GM12801 (cell line): Measurements from ENCODE around the gene TEX14.

ENCODE experiments used
- TF ChIP-seq, protein P1 (sequence below): IDR thresholded peaks from one replicate; pipeline ENCODE4 v1.5.1; 2011; ENCODE audit warnings: control low read depth; ENCODE audit not compliant: insufficient read length; ENCODE audit errors: extremely low read depth

TEX14 gene

GRCh38 chr17:58637011-58637570, 54.8 kb downstream of the TEX14 start:
- TF ChIP-seq, protein P1, sequence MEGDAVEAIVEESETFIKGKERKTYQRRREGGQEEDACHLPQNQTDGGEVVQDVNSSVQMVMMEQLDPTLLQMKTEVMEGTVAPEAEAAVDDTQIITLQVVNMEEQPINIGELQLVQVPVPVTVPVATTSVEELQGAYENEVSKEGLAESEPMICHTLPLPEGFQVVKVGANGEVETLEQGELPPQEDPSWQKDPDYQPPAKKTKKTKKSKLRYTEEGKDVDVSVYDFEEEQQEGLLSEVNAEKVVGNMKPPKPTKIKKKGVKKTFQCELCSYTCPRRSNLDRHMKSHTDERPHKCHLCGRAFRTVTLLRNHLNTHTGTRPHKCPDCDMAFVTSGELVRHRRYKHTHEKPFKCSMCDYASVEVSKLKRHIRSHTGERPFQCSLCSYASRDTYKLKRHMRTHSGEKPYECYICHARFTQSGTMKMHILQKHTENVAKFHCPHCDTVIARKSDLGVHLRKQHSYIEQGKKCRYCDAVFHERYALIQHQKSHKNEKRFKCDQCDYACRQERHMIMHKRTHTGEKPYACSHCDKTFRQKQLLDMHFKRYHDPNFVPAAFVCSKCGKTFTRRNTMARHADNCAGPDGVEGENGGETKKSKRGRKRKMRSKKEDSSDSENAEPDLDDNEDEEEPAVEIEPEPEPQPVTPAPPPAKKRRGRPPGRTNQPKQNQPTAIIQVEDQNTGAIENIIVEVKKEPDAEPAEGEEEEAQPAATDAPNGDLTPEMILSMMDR, result no peak

DNA sequence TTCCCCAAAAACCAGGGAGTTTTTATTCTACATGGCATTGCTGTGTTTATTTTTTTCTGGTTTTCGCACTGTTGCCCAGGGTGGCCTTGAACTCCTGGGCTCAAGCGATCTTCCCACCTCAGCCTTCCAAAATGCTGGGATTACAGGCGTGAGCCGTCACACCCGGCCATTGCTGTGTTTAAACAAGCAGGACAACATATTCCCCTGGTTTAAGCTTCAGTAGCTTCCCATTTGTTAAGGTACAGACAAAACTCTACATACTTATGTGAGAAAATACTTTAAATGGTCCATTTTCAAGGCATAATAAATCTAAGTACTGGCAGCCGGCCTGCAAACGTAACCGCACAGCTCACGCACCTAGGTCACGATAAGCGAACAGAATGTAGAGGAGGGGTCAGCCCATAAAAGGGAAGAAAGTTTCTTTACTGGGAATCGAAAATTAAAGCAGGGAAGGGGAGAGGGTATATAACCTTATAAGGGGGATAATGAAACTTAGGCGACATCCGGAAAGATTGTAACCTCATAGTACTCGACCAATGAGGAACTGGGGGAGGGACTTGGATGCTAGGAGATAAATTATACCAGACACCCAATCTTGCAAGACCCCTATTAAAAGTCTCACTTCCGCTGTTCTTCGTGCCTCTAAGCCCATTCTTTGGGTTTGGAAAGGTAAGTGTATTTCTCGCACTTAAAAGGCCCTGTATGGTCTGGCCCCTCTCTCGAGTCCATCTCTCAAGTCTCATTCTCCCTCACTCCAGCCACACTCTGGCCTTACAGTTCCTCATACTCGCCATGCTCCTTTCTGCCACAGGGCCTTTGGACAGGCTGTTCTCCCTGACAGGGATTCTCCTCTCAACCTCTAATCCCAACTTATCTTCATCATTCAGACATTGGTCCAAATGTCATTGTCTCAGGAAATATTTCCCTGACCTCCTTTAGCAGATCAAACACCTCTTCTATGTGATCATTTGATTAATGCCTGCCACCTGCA, 59.2 kb downstream of the TEX14 start:
- TF ChIP-seq, protein P1, result no peak

GRCh38 chr17:58631523-58632323, 60.1 kb downstream of the TEX14 start:
- TF ChIP-seq, protein P1, result no peak

DNA sequence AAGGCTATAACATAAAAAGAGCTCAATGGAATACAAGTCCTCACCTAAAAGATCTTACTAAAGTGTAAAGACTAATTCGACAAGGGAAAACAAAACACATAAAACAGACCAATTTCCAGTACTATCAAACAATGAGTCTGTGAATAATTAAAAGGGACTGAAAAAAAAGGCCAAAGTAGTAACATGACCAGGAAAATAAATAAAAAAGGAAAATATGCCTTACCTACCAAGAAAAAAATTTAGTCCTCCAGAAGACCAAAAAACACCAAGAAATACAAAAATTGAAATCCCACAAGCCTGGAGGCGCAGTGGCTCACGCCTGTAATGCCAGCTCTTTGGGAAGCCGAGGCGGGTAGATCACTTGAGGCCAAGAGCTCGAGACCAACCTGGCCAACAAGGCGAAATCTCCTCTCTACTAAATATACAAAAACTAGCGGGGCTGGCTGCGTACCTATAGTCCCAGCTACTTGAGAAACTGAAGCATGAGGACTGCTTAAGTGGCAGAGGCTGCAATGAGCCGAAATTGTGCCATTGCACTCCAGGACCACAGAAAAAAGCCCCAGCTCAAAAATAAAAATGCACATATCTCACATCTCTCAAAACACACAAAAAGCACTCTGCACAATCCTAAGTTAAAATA, 60.8 kb downstream of the TEX14 start:
- TF ChIP-seq, protein P1, result no peak

- TF ChIP-seq, protein P1, result no peak
These were observed 64.9 kb downstream of the TEX14 start for GRCh38 chr17:58626905-58627304.

DNA sequence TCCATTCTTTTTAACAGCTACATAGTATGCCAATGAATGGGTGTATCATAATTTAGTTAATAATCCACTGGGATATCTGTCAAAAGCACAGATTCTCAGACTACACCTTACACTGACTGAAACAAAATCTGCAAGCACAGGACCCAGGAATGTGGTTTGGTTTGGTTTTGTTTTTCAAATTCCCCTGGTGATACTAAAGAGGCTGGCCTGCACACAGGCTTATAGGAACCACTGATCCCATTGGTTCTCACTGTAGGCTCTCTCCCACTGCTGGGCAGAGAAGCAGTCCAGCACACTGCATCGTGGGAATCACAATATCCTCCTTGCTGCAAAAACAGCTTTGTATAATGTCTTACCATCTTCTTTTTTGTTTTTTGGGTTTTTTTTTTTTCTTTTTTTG, 67.1 kb downstream of the TEX14 start:
- TF ChIP-seq, protein P1, result no peak

GRCh38 chr17:58621174-58621573, 70.7 kb downstream of the TEX14 start:
- TF ChIP-seq, protein P1, result no peak
